Kidney (tissue), 14 donors: ENCODE results near the gene MAML1. TPM values are rescaled to one million over a fixed set of nuclear protein-coding genes. Genes with fewer than 3 reads are reported as not detected.

Experiments used
- DNase-seq, 5 donors: peaks; one replicate each; pipeline ENCODE4 v3.0.0-alpha.2; 2013 to 2020
- FAIRE-seq: peaks from 2 replicates; lab custom pipeline; 2012; peaks lifted over from hg19 to GRCh38; lab: Jason Lieb, UNC
- H3K27ac ChIP-seq, 2 donors: one replicate each; pipeline ENCODE4 v1.7.0; 2013; ENCODE audit warnings: low read depth in 2 of 2, low read length in 2 of 2, inconsistent platforms in 1 of 2
- H3K27me3 ChIP-seq: one replicate; pipeline ENCODE4 v1.7.1; 2013; ENCODE audit warnings: low read length, inconsistent platforms; ENCODE audit not compliant: control insufficient read depth, insufficient read depth
- H3K36me3 ChIP-seq, 3 donors: one replicate each; pipeline versions ENCODE4 v1.7.0 to v1.7.1; 2013; ENCODE audit warnings: low read length in 3 of 3, control low read depth in 1 of 3, inconsistent platforms in 1 of 3; ENCODE audit not compliant: insufficient read depth in 3 of 3, control insufficient read depth in 2 of 3
- H3K4me1 ChIP-seq, 3 donors: one replicate each; pipeline versions ENCODE4 v1.7.0 to v1.7.1; 2013; ENCODE audit warnings: low read length in 3 of 3, inconsistent platforms in 1 of 3, low read depth in 1 of 3; ENCODE audit not compliant: control insufficient read depth in 2 of 3, insufficient read depth in 2 of 3
- H3K4me3 ChIP-seq, 3 donors: one replicate each; pipeline versions ENCODE4 v1.7.0 to v1.8.1; 2013; ENCODE audit warnings: low read length in 3 of 3, control low read depth in 1 of 3, inconsistent platforms in 1 of 3
- H3K9ac ChIP-seq, 3 donors: one replicate each; pipeline versions ENCODE4 v1.7.0 to v1.7.1; 2013; ENCODE audit warnings: low read length in 3 of 3, control low read depth in 1 of 3, inconsistent platforms in 1 of 3
- H3K9me3 ChIP-seq, 3 donors: one replicate each; pipeline versions ENCODE4 v1.7.0 to v1.7.1; 2013; ENCODE audit warnings: low read length in 3 of 3, control low read depth in 1 of 3, inconsistent platforms in 1 of 3; ENCODE audit not compliant: control insufficient read depth in 2 of 3, insufficient read depth in 1 of 3
- intact Hi-C: fragments of 100-400 bp; cut with DNase I; formaldehyde crosslinking; loops from one replicate; pipeline ENCODE4 v1.11.1; 2022
- polyA plus RNA-seq: library from polyadenylated mRNA; stranded (reverse); fragments of 350-450 nt; fragmentation: Illumina TruSeq; extraction: RNeasy Lipid Tissue Mini Kit (QIAGEN cat#74804); gene quantifications from one replicate; pipeline ENCODE4 v1.2.3, GENCODE V29; 2014; ENCODE audit warnings: low read depth, low replicate concordance; ENCODE audit not compliant: insufficient read depth
- total RNA-seq: library from RNA; stranded (reverse); fragmentation: NEBNext Ultra II Directional; extraction: Animal tissue kit (Norgen Biotek cat#: 25700); gene quantifications from one replicate; pipeline ENCODE4 v1.2.1, GENCODE V29; 2021
- TF ChIP-seq, protein P1 (sequence below): IDR thresholded peaks from 3 replicates; pipeline ENCODE4 v1.5.1; 2012; ENCODE audit warnings: mild to moderate bottlenecking, moderate library complexity, borderline replicate concordance; ENCODE audit not compliant: insufficient read depth; ENCODE audit errors: extremely low read depth
- donor health status: control.
- donor health status: control.
- donor health status: control.
- donor health status: control.
- donor health status: control.
- donor health status: DM: yes; HTN: yes; CAD: no.
- donor health status: Normal renal cell carcinoma (clear cell type).

Gene MAML1
- total and polyA plus RNA-seq, 2 donors from 2014 or later, result 5.3 to 26.8 TPM

DNA sequence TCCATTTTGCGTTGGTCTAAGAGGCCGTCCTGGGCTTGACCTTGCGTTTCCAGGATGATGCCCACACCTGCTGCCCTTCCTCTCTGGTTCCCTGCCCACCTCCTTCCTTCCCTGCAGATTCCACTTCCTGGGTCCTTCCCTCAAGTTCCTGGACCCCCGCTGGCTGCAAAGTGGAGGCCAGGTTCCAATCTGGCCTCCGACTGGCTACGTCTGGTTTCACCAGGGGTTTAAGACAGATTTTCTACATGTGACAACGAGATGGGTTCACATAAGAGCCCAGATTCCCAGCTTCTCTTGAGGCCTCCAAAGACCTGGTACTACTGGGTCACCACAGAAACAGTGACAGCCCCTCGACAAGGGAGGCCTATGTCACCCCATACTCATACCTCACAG, 71.9 kb downstream of the MAML1 start:
- DNase-seq, result no peak
- H3K4me3 ChIP-seq, result peak overlapping the region in 2 of 3 donors; percentile 44 to 62
- peaks cover 0 to 31% (median 20%) of the 10 kb centered on the region in 3 donors for H3K4me1 ChIP-seq

DNA sequence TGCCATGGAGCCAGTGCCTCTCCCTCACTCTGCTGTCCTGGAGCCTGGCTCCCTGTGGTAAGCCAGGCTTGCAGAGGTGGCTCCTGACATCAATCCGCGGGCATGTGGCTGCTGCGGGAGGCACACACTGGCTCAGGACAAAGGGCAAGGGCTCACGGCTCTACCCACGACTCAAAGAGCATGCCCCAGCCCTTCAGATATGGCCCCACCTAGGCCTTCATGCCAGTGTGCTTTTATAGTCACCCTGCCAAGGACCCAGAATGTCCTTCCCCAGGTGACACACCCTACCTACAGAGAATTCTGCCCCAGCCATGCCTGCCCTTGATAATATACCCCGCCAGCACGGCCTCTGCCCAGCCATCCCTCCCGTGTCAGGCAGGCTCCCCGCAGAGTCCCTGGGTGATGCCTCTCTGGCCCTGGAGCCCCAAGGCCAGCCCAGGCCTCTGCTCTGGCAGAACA, 72.5 kb downstream of the MAML1 start:
- Histone ChIP-seq H3K27me3 (no peaks in the 10 kb centered on the region), H3K9me3 (no peaks in the 10 kb centered on the region), H3K4me3 (peak overlapping the region in 2 of 3 donors; percentile 44 to 62), H3K9ac (peak overlapping the region in 2 of 3 donors; percentile 73 to 77), H3K27ac (peak overlapping the region; percentile 91 to 92), H3K4me1 (peaks cover 0 to 31% (median 20%) of the 10 kb centered on the region in 3 donors), H3K36me3 (peaks cover 0 to 6% (median 0%) of the 10 kb centered on the region in 3 donors)
- intact Hi-C loops, result no loop called here
- FAIRE-seq (no peak), DNase-seq (peak in 1 of 5 donors; percentile 72)
- TF ChIP-seq, protein P1, sequence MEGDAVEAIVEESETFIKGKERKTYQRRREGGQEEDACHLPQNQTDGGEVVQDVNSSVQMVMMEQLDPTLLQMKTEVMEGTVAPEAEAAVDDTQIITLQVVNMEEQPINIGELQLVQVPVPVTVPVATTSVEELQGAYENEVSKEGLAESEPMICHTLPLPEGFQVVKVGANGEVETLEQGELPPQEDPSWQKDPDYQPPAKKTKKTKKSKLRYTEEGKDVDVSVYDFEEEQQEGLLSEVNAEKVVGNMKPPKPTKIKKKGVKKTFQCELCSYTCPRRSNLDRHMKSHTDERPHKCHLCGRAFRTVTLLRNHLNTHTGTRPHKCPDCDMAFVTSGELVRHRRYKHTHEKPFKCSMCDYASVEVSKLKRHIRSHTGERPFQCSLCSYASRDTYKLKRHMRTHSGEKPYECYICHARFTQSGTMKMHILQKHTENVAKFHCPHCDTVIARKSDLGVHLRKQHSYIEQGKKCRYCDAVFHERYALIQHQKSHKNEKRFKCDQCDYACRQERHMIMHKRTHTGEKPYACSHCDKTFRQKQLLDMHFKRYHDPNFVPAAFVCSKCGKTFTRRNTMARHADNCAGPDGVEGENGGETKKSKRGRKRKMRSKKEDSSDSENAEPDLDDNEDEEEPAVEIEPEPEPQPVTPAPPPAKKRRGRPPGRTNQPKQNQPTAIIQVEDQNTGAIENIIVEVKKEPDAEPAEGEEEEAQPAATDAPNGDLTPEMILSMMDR, result no peak

More for the DNA sequence above, 71.9 kb downstream of the MAML1 start:
- TF ChIP-seq, protein P1, result no peak
- intact Hi-C loops, result no loop called here
- Histone ChIP-seq H3K36me3 (peaks cover 0 to 10% (median 5%) of the 10 kb centered on the region in 3 donors), H3K9ac (peak overlapping the region in 1 of 3 donors; percentile 73), H3K27ac (peak overlapping the region in 1 of 2 donors; percentile 91), H3K9me3 (no peaks in the 10 kb centered on the region), H3K27me3 (no peaks in the 10 kb centered on the region)
- no peak for FAIRE-seq

DNA sequence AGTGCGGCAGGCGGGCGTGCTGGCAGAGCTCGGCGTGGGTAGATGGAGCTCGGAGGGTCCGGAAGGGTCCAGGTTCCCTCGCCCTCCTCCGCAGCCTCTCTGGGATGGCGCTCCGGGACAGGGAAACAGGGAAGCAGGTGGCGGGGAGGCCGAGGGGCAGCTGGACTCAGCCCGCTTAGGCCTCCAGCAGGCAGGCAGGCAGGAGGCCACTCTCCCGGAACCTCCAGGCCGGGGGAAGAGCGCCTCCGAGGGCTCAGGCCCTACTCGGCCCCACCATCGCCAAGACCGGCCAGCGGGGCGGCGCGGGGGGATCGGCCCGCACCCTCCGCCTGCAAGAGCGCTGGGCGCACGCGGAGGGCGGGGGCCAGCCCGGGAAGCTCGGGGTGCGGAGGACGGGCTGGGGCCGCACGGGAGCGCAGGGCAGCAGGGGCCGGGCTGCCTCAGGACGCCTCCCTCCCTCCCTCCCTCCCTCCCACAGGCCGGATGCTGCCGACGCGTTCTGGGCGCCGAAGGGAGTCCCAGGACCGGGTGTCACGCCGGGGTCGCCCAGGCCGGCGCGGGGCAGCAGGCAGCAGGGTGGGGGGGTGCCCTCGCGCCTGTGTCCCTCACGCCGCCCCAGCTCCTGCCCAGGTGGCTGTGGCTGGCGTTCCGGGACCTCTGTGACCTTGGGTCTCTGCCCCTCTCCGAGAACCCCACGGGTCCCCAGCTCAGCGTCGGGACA, 73.1 kb downstream of the MAML1 start:
- peaks cover 0 to 6% (median 0%) of the 10 kb centered on the region in 3 donors for H3K36me3 ChIP-seq
- no peaks in the 10 kb centered on the region for H3K9me3 ChIP-seq
- peak overlapping the region; percentile 20 to 62 (median 44) for H3K4me3 ChIP-seq
- TF ChIP-seq, protein P1, result no peak
- no peaks in the 10 kb centered on the region for H3K27me3 ChIP-seq
- peaks cover 0 to 31% (median 20%) of the 10 kb centered on the region in 3 donors for H3K4me1 ChIP-seq
- peak overlapping the region; percentile 91 to 92 for H3K27ac ChIP-seq
- intact Hi-C loops, result no loop called here
- DNase-seq (peak; percentile 39 to 89 (median 77)), FAIRE-seq (no peak)
- peak overlapping the region in 2 of 3 donors; percentile 73 to 77 for H3K9ac ChIP-seq
